Heart right ventricle (tissue), 16 donors: ENCODE data around the gene CCDC71L. TPM values are rescaled to one million over a fixed set of nuclear protein-coding genes. Genes with fewer than 3 reads are reported as not detected.
A peak's percentile ranks its signal among the peaks of the same experiment; 100 is the strongest.

Experiments
- ATAC-seq, 8 donors: fragments of 200-7000 bp; cut with Tn5 transposase; one replicate each; pipeline ENCODE4 v1.9.1; 2020; ENCODE audit warnings: mild to moderate bottlenecking in 8 of 8, moderate library complexity in 8 of 8, moderate number of reproducible peaks in 1 of 8
- DNase-seq, 2 donors: peaks; one replicate each; pipeline ENCODE4 v3.0.0-alpha.2; 2020
- H3K27ac ChIP-seq, 10 donors: fragments of 200-600 bp; sonication (generic) in 2 of 10; one replicate each; pipeline versions ENCODE4 v1.5.0 to v1.8.0; 2020 to 2022; ENCODE audit warnings: mild to moderate bottlenecking in 3 of 10
- H3K27me3 ChIP-seq, 7 donors: fragments of 200-600 bp; one replicate each; pipeline ENCODE4 v1.8.0; 2021 to 2022; ENCODE audit warnings: mild to moderate bottlenecking in 2 of 7
- H3K36me3 ChIP-seq, 9 donors: fragments of 200-600 bp; sonication (generic) in 1 of 9; one replicate each; pipeline versions ENCODE4 v1.5.0 to v1.8.0; 2020 to 2022; ENCODE audit warnings: mild to moderate bottlenecking in 2 of 9
- H3K4me1 ChIP-seq, 9 donors: fragments of 200-600 bp; sonication (generic) in 1 of 9; one replicate each; pipeline versions ENCODE4 v1.5.0 to v1.8.0; 2020 to 2022; ENCODE audit warnings: mild to moderate bottlenecking in 4 of 9
- H3K4me3 ChIP-seq, 10 donors: fragments of 200-600 bp; sonication (generic) in 2 of 10; one replicate each; pipeline versions ENCODE4 v1.5.0 to v1.8.0; 2020 to 2022; ENCODE audit warnings: mild to moderate bottlenecking in 7 of 10, moderate library complexity in 2 of 10
- H3K9me3 ChIP-seq, 11 donors: fragments of 200-600 bp in 10 of 11; sonication (generic) in 2 of 11; one replicate each; pipeline versions ENCODE4 v1.5.0 to v1.8.0; 2013 to 2022; ENCODE audit warnings: mild to moderate bottlenecking in 2 of 11, control low read depth in 1 of 11, moderate library complexity in 1 of 11
- WGBS, 2 donors: extraction: QIAGEN DNeasy Blood & Tissue Kit; methylation state at CpG; one replicate each; pipeline ENCODE4 v1.1.7; 2013; ENCODE audit warnings: inconsistent platforms in 1 of 2; 5-methylcytosine and 5-hydroxymethylcytosine counted together
- intact Hi-C, 10 donors: fragments of 100-400 bp; cut with DNase I; formaldehyde crosslinking; loops; one replicate each; pipeline versions ENCODE4 v1.11.1 to v1.14.2; 2022
- polyA plus RNA-seq, 2 donors: library from polyadenylated mRNA; stranded (reverse); fragments of 200-250 nt; gene quantifications; one replicate each; pipeline ENCODE4 v1.2.3, GENCODE V29; 2013
- total RNA-seq, 10 donors: library from RNA; stranded (reverse); fragmentation: NEBNext Ultra II Directional in 3 of 10; extraction: Animal tissue kit (Norgen Biotek cat#: 25700) in 3 of 10; gene quantifications; one replicate each; pipeline versions ENCODE4 v1.2.1 to v1.2.4, GENCODE V29; 2021 to 2023
- TF ChIP-seq, protein P1 (sequence below), 9 donors: fragments of 200-600 bp; sonication (generic) in 2 of 9; IDR thresholded peaks; one replicate each; pipeline versions ENCODE4 v1.5.0 to v1.8.0; 2021 to 2022; ENCODE audit warnings: antibody characterized with exemption in 9 of 9, mild to moderate bottlenecking in 5 of 9, moderate library complexity in 1 of 9
- donor health status: Arrhythmogenic right ventricular cardiomyopathy.
- donor health status: ischemic (EF 13 %, LVEDD 7.1; RV severe dilation, severe dysfunction).
- donor health status: healthy with polysubstance abuse.
- donor health status: DM: no; HTN: yes; CAD: no.
- donor health status: DM: no; HTN: no; CAD: no.
- donor health status: ischemic (EF 25% LVEDD 6.9; RV normal size, moderate dysfunction).
- donor health status: ischemic (EF 25% LVEDD 5.7; RV mildly dilated, moderate dysfunction).
- donor health status: healthy.
- donor health status: DM: yes; HTN: yes; CAD: no.
- donor health status: Ischemic cardiomyopathy.
- donor health status: ischemic (EF 35%, LVEDD 5.7; RV mildly dilated, moderate dysfunction).
- donor health status: nonischemic (EF 11% LVEDD 7.7; RV severe dilation, severe dysfunction).
- donor health status: DM: yes; HTN: yes; CAD: no.
- donor health status: PGD.
- donor health status: ischemic (EF 29% LVEDD 5.4; RV normal size, mild dysfunction).
- donor health status: nonischemic (EF 23%, LVEDD 6.1; RV moderate dilation, normal function).

Gene CCDC71L
- total and polyA plus RNA-seq, 12 donors, result 3.0 to 12.2 (median 5.6) TPM

DNA sequence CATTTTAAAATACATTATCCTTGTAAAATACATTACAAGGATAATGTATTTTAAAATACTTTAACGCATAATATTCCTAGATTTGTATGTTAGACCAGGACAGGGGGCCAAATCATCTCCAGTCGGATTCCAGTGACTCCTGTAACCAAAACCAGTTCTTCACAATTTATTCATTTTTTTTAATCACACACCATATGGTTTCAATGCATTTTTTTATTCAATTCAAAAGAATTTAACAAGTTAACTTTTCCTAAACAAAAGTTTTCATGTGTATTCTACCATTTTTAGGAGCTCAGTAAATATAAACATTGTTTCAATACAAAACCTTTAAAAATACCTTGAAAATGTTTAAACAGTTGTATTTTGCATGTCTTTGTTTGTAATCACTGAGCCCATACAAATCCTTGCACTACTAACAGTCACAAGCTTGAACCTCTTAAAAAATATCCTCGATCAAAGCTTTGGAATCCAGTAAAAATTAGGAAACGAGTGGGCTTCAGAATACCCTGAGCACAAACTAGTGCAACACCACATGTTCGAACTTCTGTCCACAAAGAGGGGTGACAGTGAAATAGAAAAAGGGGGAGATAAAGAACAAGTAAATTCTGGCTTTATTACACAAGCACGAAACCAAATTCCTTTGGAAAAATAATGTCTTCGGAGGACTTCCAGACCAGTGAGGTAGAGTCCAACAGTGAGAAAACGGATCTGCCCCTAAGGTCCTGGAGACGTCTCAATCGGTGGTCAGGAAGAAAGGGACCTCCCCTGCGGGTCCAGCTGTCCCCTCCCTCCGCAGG is 1.6 kb downstream of the CCDC71L start:
- Histone ChIP-seq H3K4me1 (peaks cover 0 to 35% (median 27%) of the 10 kb centered on the region in 9 donors), H3K9me3 (no peaks in the 10 kb centered on the region), H3K36me3 (no peaks in the 10 kb centered on the region), H3K27ac (peak overlapping the region in 9 of 10 donors; percentile 86 to 98 (median 94)), H3K4me3 (peak overlapping the region; percentile 69 to 95 (median 82)), H3K27me3 (no peaks in the 10 kb centered on the region)
- DNase-seq, result no peak
- peak in 2 of 8 donors; percentile 20 to 47 for ATAC-seq
- 22 to 24% methylated on average over 12 of the region's 12 CpGs for WGBS, 2 donors
- TF ChIP-seq, protein P1, sequence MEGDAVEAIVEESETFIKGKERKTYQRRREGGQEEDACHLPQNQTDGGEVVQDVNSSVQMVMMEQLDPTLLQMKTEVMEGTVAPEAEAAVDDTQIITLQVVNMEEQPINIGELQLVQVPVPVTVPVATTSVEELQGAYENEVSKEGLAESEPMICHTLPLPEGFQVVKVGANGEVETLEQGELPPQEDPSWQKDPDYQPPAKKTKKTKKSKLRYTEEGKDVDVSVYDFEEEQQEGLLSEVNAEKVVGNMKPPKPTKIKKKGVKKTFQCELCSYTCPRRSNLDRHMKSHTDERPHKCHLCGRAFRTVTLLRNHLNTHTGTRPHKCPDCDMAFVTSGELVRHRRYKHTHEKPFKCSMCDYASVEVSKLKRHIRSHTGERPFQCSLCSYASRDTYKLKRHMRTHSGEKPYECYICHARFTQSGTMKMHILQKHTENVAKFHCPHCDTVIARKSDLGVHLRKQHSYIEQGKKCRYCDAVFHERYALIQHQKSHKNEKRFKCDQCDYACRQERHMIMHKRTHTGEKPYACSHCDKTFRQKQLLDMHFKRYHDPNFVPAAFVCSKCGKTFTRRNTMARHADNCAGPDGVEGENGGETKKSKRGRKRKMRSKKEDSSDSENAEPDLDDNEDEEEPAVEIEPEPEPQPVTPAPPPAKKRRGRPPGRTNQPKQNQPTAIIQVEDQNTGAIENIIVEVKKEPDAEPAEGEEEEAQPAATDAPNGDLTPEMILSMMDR (IDR thresholded peaks at IDR 0.05), result no peak
- intact Hi-C loops, result loop anchor here in 4 of 10 donors (2.0 to 10.0 kb wide), 2 partner anchors 71 to 115 kb away; no protein-coding TSS in a partner anchor

DNA sequence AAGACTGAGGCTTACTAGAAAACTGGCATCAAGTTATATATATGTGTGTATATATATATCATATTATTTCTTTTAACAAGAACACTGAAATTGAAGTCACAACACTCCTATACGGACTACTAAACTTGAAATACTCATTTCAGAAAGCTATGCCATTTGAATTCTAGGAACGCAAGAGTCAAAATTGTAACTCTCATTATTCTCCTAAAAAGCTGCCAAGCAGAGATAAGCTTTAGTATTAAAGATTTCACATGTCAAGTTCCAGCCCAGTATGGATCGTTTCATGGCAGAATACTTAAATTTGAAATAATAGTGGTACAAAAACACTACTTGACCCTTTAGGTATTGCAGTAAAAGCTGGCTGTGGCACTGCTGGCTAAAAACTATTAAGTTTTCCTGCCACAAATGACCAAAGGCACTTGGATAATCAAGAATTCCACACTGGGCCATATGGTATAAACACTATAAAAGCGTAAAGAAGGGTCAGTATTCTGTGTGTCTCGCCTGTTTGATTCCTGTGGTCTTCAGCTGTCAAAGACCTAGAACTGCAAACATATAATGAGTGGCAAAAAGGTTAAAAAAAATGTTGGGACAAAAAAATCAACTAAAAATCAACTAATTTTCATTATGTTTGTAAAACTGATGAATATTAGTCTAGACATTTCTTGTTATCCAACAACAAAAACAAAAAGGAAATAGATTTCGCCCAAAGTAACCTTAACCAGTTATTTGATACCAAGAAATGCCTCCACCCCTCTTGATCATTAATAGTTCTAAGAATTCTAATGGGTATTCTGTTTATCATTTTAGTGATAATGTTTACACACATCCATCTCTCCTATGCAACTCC is 2.4 kb downstream of the CCDC71L start:
- TF ChIP-seq, protein P1 (IDR thresholded peaks at IDR 0.05), result no peak
- Histone ChIP-seq H3K9me3 (no peaks in the 10 kb centered on the region), H3K36me3 (no peaks in the 10 kb centered on the region), H3K4me1 (peaks cover 0 to 35% (median 27%) of the 10 kb centered on the region in 9 donors), H3K4me3 (peak overlapping the region in 3 of 10 donors; percentile 79 to 95 (median 81)), H3K27ac (peak overlapping the region in 1 of 10 donors; percentile 96), H3K27me3 (no peaks in the 10 kb centered on the region)
- no peak for DNase-seq
- 96 to 97% methylated on average over 6 of the region's 6 CpGs for WGBS, 2 donors
- ATAC-seq, result no peak
- intact Hi-C loops, result loop anchor here in 4 of 10 donors (2.0 to 10.0 kb wide), 2 partner anchors 72 to 114 kb away; no protein-coding TSS in a partner anchor

DNA sequence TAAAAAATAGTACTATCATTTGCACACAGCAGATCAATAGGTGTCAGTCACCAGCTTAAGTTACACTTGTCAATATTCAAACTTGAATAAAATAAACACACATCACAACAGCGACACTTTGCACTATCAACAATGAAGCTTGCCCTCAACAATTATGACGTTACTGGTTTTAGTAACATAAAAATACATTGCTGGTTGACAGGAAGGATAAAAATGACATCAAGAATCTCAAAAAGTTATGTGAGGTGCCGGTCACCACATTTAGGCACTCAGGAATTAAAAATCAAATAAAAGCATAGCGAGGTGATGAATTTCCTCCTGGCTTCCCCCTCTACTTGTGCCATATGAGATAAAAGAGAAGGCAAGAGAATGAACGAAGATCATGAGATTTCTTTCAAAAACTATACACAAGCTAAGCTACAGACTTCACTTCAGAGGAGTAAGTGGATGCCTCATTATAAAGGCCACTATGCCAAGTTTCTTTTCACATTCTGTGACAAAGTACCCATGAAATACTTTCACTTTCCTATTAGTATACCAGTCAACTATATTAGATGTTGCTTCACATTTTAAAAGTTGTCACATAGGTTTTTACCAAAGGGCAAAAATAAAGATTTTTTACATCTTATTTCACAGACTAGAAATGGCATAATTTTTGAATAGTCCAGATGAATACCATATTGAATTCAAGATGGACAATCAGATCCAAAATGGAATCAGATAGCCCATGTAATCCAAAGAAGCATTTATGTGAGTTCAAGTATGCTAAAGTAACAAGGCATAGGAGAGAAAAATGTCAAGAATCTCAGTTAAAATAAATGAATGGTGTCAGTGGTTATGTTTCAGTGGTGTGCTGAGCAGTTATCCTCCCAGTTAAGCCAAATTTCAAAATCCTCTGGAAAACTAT is 3.6 kb downstream of the CCDC71L start:
- TF ChIP-seq, protein P1 (IDR thresholded peaks at IDR 0.05), result no peak
- intact Hi-C loops, result loop anchor here in 3 of 10 donors (10.0 kb wide), 1 partner anchor 113 kb away; no protein-coding TSS in a partner anchor
- Histone ChIP-seq H3K4me1 (peaks cover 0 to 35% (median 27%) of the 10 kb centered on the region in 9 donors), H3K27me3 (no peaks in the 10 kb centered on the region), H3K36me3 (no peaks in the 10 kb centered on the region), H3K9me3 (no peaks in the 10 kb centered on the region), H3K27ac (peak overlapping the region in 1 of 10 donors; percentile 4), H3K4me3 (no peak overlapping the region)
- 70 to 76% methylated on average over 5 of the region's 5 CpGs for WGBS, 2 donors
- DNase-seq, result no peak
- ATAC-seq, result no peak
